Activated CD4-positive, alpha-beta T cell treated with anti-CD3 and anti-CD28 coated beads for 36 hours (primary cell): Measurements from ENCODE around the gene HDAC11. TPM values are rescaled to one million over a fixed set of nuclear protein-coding genes. Genes with fewer than 3 reads are reported as not detected.

Experiments
- ATAC-seq: fragments of 200-7000 bp; cut with Tn5 transposase; one replicate; pipeline ENCODE4 v1.10.0; 2021; ENCODE audit warnings: mild to moderate bottlenecking, moderate library complexity
- CTCF ChIA-PET: fragments of 350-600 bp; sonication (Branson Sonifier 250); formaldehyde crosslinking; loops from one replicate; lab custom pipeline; 2021; ENCODE audit warnings: antibody characterized with exemption; lab: Charles Lee
- POLR2A ChIA-PET: fragments of 350-600 bp; sonication (Branson Sonifier 250); formaldehyde crosslinking; loops from one replicate; lab custom pipeline; 2021; ENCODE audit warnings: antibody characterized with exemption, inconsistent platforms; lab: Charles Lee
- DNase-seq: peaks from one replicate; pipeline ENCODE4 v3.0.0-alpha.2; 2020
- H3K27ac Mint-ChIP-seq: one replicate; pipeline ENCODE4 v1.8.0; 2021; ENCODE audit warnings: mixed read lengths
- H3K27me3 Mint-ChIP-seq: one replicate; pipeline ENCODE4 v1.8.0; 2021; ENCODE audit warnings: mixed read lengths
- H3K36me3 Mint-ChIP-seq: one replicate; pipeline ENCODE4 v1.8.0; 2021; ENCODE audit warnings: low read depth, mixed read lengths
- H3K4me1 Mint-ChIP-seq: one replicate; pipeline ENCODE4 v1.8.0; 2021; ENCODE audit warnings: mixed read lengths
- H3K4me3 Mint-ChIP-seq: one replicate; pipeline ENCODE4 v1.8.0; 2021; ENCODE audit warnings: mild to moderate bottlenecking, moderate library complexity, mixed read lengths
- H3K9me3 Mint-ChIP-seq: one replicate; pipeline ENCODE4 v1.8.0; 2021; ENCODE audit warnings: low read depth, mixed read lengths
- intact Hi-C, 2 experiments: fragments of 100-400 bp; cut with DNase I in 1 of 2; cut with micrococcal nuclease in 1 of 2; formaldehyde crosslinking; loops; one replicate each; pipeline versions ENCODE4 v1.14.2 to v1.15.1; 2022 to 2024; cut with DNase I, micrococcal nuclease
- total RNA-seq, 2 experiments: library from RNA; stranded (reverse); gene quantifications; one replicate each; pipeline ENCODE4 v1.2.3, GENCODE V29; 2021

HDAC11 gene
- total RNA-seq, 2 experiments from 2014 or later: 3.4 to 4.1 TPM

GRCh38 chr3:13470894-13471574 lies 9.1 kb upstream of the HDAC11 start:
- Mint-ChIP-seq H3K4me1 (no peaks in the 10 kb centered on the region), H3K36me3 (no peaks in the 10 kb centered on the region), H3K9me3 (no peaks in the 10 kb centered on the region), H3K4me3 (no peak overlapping the region), H3K27ac (no peak overlapping the region), H3K27me3 (no peaks in the 10 kb centered on the region)
- POLR2A ChIA-PET: no interaction called here
- intact Hi-C loops: no loop called here
- CTCF ChIA-PET: interaction anchor here (0.5 to 2.6 kb wide), 5 partner anchors 18 to 210 kb away, joined by 3 to 15 read pairs (median 3); no protein-coding TSS in a partner anchor
- DNase-seq (no peak), ATAC-seq (no peak)

DNA sequence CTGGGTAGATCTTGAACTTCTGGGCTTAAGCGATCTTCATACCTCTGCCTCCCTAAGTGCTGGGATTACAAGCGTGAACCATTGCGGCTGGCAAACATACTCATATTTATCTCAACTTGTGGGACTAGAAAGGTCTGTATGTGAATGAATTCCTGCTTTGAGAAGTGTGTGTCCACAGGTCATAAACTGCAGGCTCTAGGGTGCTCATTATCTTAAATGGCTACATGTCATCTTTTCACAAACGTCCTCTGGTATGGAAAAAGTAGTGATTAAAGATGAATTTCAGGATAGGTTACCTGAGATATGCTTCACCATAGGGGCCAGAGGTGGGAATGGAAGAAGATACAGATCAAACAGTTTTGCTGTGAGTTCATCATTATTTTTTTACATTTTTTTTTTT lies 7.8 kb upstream of the HDAC11 start:
- CTCF ChIA-PET: interaction anchor here (1.0 to 2.6 kb wide), 3 partner anchors 11 to 212 kb away, joined by 3 to 15 read pairs (median 6); no protein-coding TSS in a partner anchor
- POLR2A ChIA-PET: no interaction called here
- intact Hi-C loops: no loop called here

DNA sequence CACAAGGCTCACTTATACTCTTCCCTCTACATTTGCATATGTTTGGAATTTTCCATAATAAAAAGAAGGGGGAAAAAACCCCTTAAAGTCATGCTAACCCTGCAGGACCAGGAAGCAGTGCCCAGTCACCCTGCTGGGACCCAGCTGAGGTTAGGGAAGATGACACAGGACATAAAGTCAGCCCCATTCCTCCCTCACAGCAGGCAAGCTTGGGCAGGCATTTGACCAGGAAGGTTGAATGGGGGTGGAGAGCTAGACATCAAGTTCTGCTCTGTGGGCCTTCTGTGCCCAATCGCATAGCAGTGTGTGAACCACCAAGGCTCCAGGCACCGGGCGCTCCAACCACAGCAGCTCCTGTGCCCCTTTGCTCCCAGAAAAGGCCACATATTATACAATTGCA lies 7.1 kb upstream of the HDAC11 start:
- Mint-ChIP-seq H3K9me3 (no peaks in the 10 kb centered on the region), H3K4me1 (no peaks in the 10 kb centered on the region), H3K4me3 (no peak overlapping the region), H3K27me3 (no peaks in the 10 kb centered on the region), H3K36me3 (no peaks in the 10 kb centered on the region), H3K27ac (no peak overlapping the region)
- intact Hi-C loops: no loop called here
- ChIA-PET POLR2A (no interaction called here), CTCF (interaction anchor here (0.6 to 1.2 kb wide), 4 partner anchors 9 to 700 kb away, joined by 3 to 6 read pairs (median 3); no protein-coding TSS in a partner anchor)
- ATAC-seq: no peak
- no peak for DNase-seq

More for the DNA sequence above, 7.8 kb upstream of the HDAC11 start:
- Mint-ChIP-seq H3K9me3 (no peaks in the 10 kb centered on the region), H3K27me3 (no peaks in the 10 kb centered on the region), H3K4me1 (no peaks in the 10 kb centered on the region), H3K27ac (no peak overlapping the region), H3K36me3 (no peaks in the 10 kb centered on the region), H3K4me3 (no peak overlapping the region)
- no peak for ATAC-seq
- DNase-seq: no peak

DNA sequence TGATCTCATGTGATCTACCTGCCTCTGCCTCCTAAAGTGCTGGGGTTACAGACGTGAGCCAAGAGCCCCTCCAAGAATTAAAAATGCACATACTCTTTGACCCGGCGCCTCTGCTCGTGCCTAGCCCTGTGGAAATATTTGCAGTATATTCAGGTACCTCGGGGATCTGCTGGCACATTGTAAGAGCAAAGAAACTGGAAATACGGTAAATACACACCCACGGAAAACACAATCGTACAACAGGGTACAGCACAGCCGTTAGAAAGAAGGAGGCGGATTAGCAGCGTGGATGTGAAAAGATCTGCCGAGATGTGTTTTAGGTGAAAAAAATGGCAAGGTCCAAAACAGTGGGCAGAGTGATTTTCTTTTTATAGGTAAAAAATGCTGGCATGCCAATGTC lies 6.1 kb upstream of the HDAC11 start:
- CTCF ChIA-PET: interaction anchor here (1.2 to 1.3 kb wide), 2 partner anchors 174 to 699 kb away, joined by 3 read pairs; no protein-coding TSS in a partner anchor

DNA sequence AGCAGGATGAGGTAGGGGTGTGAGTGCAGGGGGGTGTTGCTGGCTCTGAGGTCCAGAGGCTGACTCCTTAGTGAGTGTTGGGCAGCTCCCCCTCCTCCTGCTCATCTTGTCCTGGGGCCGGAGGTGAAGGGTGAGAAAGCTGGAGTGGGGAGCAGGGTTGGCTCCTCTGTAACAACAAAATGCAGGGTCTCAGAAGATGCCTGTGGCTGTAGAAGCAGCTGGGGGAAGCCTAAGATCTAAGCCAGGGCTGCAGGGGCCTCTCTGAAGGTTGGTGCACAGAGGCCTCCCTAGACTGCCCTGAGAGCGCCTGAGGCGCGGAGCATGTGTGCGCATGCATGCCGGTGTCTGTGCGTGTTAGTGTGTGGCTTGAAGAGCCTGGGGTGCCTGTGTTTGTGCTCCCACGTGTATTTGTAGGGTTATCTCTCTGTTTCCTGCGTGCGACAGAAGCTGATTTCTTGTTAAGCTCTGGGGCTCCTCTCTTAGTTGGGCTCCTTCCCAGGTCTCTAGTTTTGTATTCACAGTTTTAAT lies 5.3 kb upstream of the HDAC11 start:
- ATAC-seq: no peak
- CTCF ChIA-PET: interaction anchor here (1.1 to 1.3 kb wide), 3 partner anchors 13 to 173 kb away, joined by 3 to 4 read pairs (median 3); no protein-coding TSS in a partner anchor

More for the DNA sequence above, 6.1 kb upstream of the HDAC11 start:
- ATAC-seq (no peak), DNase-seq (no peak)
- H3K4me1 Mint-ChIP-seq: peaks cover 2% of the 10 kb centered on the region
- intact Hi-C loops: no loop called here
- no peaks in the 10 kb centered on the region for H3K36me3 Mint-ChIP-seq
- no peak overlapping the region for H3K27ac Mint-ChIP-seq
- H3K4me3 Mint-ChIP-seq: no peak overlapping the region
- no peaks in the 10 kb centered on the region for H3K27me3 Mint-ChIP-seq
- no peaks in the 10 kb centered on the region for H3K9me3 Mint-ChIP-seq
- POLR2A ChIA-PET: no interaction called here

GRCh38 chr3:13475871-13476590 lies 4.1 kb upstream of the HDAC11 start:
- CTCF ChIA-PET: interaction anchor here (1.0 to 1.3 kb wide), 3 partner anchors 20 to 409 kb away, joined by 4 to 5 read pairs (median 4); no protein-coding TSS in a partner anchor
- Mint-ChIP-seq H3K9me3 (no peaks in the 10 kb centered on the region), H3K27me3 (no peaks in the 10 kb centered on the region), H3K36me3 (no peaks in the 10 kb centered on the region), H3K4me3 (no peak overlapping the region), H3K4me1 (peaks cover 6% of the 10 kb centered on the region), H3K27ac (no peak overlapping the region)
- DNase-seq (no peak), ATAC-seq (no peak)
- POLR2A ChIA-PET: no interaction called here
- intact Hi-C loops: no loop called here

More for the DNA sequence above, 5.3 kb upstream of the HDAC11 start:
- Mint-ChIP-seq H3K27me3 (no peaks in the 10 kb centered on the region), H3K9me3 (no peaks in the 10 kb centered on the region), H3K4me1 (peaks cover 2% of the 10 kb centered on the region), H3K27ac (no peak overlapping the region), H3K4me3 (no peak overlapping the region), H3K36me3 (no peaks in the 10 kb centered on the region)
- intact Hi-C loops: no loop called here
- POLR2A ChIA-PET: no interaction called here
- no peak for DNase-seq

- Mint-ChIP-seq H3K4me3 (no peak overlapping the region), H3K36me3 (no peaks in the 10 kb centered on the region), H3K4me1 (peaks cover 16% of the 10 kb centered on the region), H3K27ac (no peak overlapping the region), H3K9me3 (no peaks in the 10 kb centered on the region), H3K27me3 (no peaks in the 10 kb centered on the region)
- ChIA-PET POLR2A (interaction anchor here (0.5 kb wide), 1 partner anchor 127 kb away, joined by 3 read pairs; no protein-coding TSS in a partner anchor), CTCF (interaction anchor here (0.7 to 1.3 kb wide), 3 partner anchors 26 to 408 kb away, joined by 3 to 4 read pairs (median 3); no protein-coding TSS in a partner anchor)
- intact Hi-C loops: no loop called here
- DNase-seq (no peak), ATAC-seq (no peak)
Measured at GRCh38 chr3:13477943-13478342, 2.2 kb upstream of the HDAC11 start.

- peaks cover 16% of the 10 kb centered on the region for H3K4me1 Mint-ChIP-seq
- peak overlapping the region; percentile 90 for H3K27ac Mint-ChIP-seq
- ChIA-PET CTCF (interaction anchor here (1.0 to 2.1 kb wide), 4 partner anchors 18 to 387 kb away, joined by 3 to 13 read pairs (median 8); no protein-coding TSS in a partner anchor), POLR2A (interaction anchor here (0.6 to 1.3 kb wide), 3 partner anchors 28 to 366 kb away, joined by 3 to 5 read pairs (median 4); partner anchors contain the start of gene NUP210)
- H3K27me3 Mint-ChIP-seq: no peaks in the 10 kb centered on the region
- peak overlapping the region; percentile 89 for H3K4me3 Mint-ChIP-seq
- intact Hi-C loops: loop anchor here in 1 of 2 experiments (1.0 kb wide), 1 partner anchor 512 kb away; no protein-coding TSS in a partner anchor
- ATAC-seq: peak; percentile 30
- peak; percentile 80 for DNase-seq
- no peaks in the 10 kb centered on the region for H3K9me3 Mint-ChIP-seq
- H3K36me3 Mint-ChIP-seq: no peaks in the 10 kb centered on the region
Measured at GRCh38 chr3:13479332-13479581, 849 bp upstream of the HDAC11 start.

DNA sequence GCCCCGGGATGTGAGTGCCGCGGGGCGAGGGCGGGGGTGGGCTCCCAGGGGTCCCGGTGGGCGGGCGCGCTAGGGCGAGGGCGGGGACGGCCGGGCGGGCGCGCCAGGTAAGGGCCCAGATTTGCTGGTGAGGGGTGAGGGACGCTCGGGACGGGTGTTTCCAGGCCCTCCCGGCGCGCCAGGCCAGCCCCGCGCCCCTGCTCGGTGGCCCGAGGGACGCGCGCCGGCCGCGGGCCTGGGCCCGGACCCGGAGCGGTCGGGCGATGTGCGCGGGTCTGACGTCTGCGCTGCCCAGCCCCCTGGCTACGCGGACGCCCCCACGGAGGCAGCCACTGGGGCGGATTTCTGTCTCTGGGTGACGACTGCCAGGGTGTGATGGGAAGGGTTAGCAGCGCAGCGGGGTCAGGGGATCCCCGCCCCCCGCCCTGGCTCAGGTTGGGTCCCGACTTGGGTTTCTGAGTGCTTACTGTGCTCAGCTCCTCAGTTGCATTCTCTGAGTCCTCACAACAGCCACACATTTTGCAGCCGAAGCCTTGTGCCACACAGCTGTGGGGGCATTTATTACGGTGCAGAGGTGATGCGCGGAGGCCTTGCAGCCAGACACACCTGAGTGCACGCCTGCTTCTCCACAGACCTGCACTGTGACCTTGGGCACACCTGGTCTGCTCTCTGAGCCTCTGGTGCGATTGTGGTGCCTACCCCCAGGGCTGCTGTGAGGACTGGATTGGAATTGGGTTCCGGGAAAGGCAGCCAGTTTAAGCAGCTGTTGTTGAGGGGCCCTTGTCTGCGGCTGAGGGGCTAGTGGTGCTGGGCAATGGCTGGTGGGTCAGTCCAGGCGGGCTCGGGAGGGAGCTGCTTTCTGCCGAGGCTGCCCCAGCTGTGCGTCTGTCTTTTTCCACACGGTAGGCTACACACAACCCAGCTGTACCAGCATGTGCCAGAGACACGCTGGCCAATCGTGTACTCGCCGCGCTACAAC lies 523 bp downstream of the HDAC11 start:
- ChIA-PET POLR2A (interaction anchor here (1.2 to 1.6 kb wide), 3 partner anchors 29 to 645 kb away, joined by 4 to 5 read pairs (median 4); partner anchors contain the start of genes CHCHD4, NUP210 and TMEM43), CTCF (interaction anchor here (0.7 to 2.1 kb wide), 14 partner anchors 15 to 563 kb away, joined by 3 to 13 read pairs (median 4); no protein-coding TSS in a partner anchor)
- H3K9me3 Mint-ChIP-seq: no peaks in the 10 kb centered on the region
- no peaks in the 10 kb centered on the region for H3K27me3 Mint-ChIP-seq
- H3K4me3 Mint-ChIP-seq: peak overlapping the region; percentile 89
- ATAC-seq (peak; percentile 24), DNase-seq (peak; percentile 60)
- no peaks in the 10 kb centered on the region for H3K36me3 Mint-ChIP-seq
- intact Hi-C loops: loop anchor here (1.0 to 10.0 kb wide), 11 partner anchors 29 to 924 kb away; partner anchors contain the start of genes LSM3 (in 1 of the 2), NUP210 (in 1 of the 2), SLC6A6 (in 1 of the 2) and TMEM43 (in 1 of the 2)
- peaks cover 26% of the 10 kb centered on the region for H3K4me1 Mint-ChIP-seq
- no peak overlapping the region for H3K27ac Mint-ChIP-seq

GRCh38 chr3:13482106-13482690 lies 2.1 kb downstream of the HDAC11 start:
- ATAC-seq (no peak), DNase-seq (no peak)
- Mint-ChIP-seq H3K27me3 (no peaks in the 10 kb centered on the region), H3K27ac (no peak overlapping the region), H3K9me3 (no peaks in the 10 kb centered on the region), H3K36me3 (no peaks in the 10 kb centered on the region), H3K4me1 (peaks cover 26% of the 10 kb centered on the region), H3K4me3 (no peak overlapping the region)
- intact Hi-C loops: loop anchor here in 1 of 2 experiments (5.0 to 10.0 kb wide), 3 partner anchors 395 to 923 kb away; partner anchors contain the start of genes SLC6A6 and TMEM43
- ChIA-PET CTCF (interaction anchor here (0.6 to 1.6 kb wide), 8 partner anchors 14 to 169 kb away, joined by 3 to 9 read pairs (median 4); no protein-coding TSS in a partner anchor), POLR2A (no interaction called here)
